Fibroblast of lung (primary cell): Measurements from ENCODE around the gene NAA25. TPM values are rescaled to one million over a fixed set of nuclear protein-coding genes. Genes with fewer than 3 reads are reported as not detected.

Experiments used
- DNase-seq, 2 donors: peaks; one replicate each; pipeline versions ENCODE4 v3.0.0 to v3.0.0-alpha.2; 2010; ENCODE audit warnings: low read depth in 2 of 2
- H2AFZ ChIP-seq: 2 replicates; pipeline ENCODE4 v1.5.1; 2012; ENCODE audit warnings: low read length, control low read depth, inconsistent platforms
- H3K27ac ChIP-seq: 2 replicates; pipeline ENCODE4 v1.5.1; 2011; ENCODE audit warnings: low read length, control low read depth; ENCODE audit not compliant: insufficient read depth
- H3K27me3 ChIP-seq: 2 replicates; pipeline ENCODE4 v1.5.1; 2011; ENCODE audit warnings: mild to moderate bottlenecking, low read length; ENCODE audit not compliant: control insufficient read depth, insufficient read depth
- H3K36me3 ChIP-seq: 2 replicates; pipeline ENCODE4 v1.5.1; 2011; ENCODE audit warnings: low read length; ENCODE audit not compliant: control insufficient read depth, insufficient read depth
- H3K4me1 ChIP-seq: 2 replicates; pipeline ENCODE4 v1.5.1; 2011; ENCODE audit warnings: low read length; ENCODE audit not compliant: control insufficient read depth, insufficient read depth; ENCODE audit errors: extremely low read depth
- H3K4me2 ChIP-seq: 2 replicates; pipeline ENCODE4 v1.5.1; 2011; ENCODE audit warnings: low read length, control low read depth; ENCODE audit not compliant: insufficient read depth; ENCODE audit errors: extremely low read depth
- H3K4me3 ChIP-seq, 4 experiments: fragments of 200-600 bp in 1 of 4; sonication (generic) in 1 of 4; replicated peaks in 1 of 4; 2 replicates each; pipeline ENCODE4 v1.5.1; 2011 to 2016; ENCODE audit warnings: low read length in 4 of 4, low read depth in 3 of 4, mild to moderate bottlenecking in 3 of 4, control low read depth in 2 of 4, inconsistent platforms in 1 of 4, mixed read lengths in 1 of 4; ENCODE audit not compliant: insufficient read depth in 1 of 4; ENCODE audit errors: control extremely low read depth in 1 of 4
- H3K79me2 ChIP-seq: 2 replicates; pipeline ENCODE4 v1.5.1; 2012; ENCODE audit warnings: mild to moderate bottlenecking, low read length, inconsistent platforms; ENCODE audit not compliant: control insufficient read depth, insufficient read depth
- H3K9ac ChIP-seq: 2 replicates; pipeline ENCODE4 v1.5.1; 2011; ENCODE audit warnings: mild to moderate bottlenecking, low read length, control low read depth; ENCODE audit not compliant: insufficient read depth
- H3K9me3 ChIP-seq: 2 replicates; pipeline ENCODE4 v1.5.1; 2012; ENCODE audit warnings: low read depth, low read length; ENCODE audit not compliant: control insufficient read depth, insufficient read depth
- H4K20me1 ChIP-seq: 2 replicates; pipeline ENCODE4 v1.5.1; 2011; ENCODE audit warnings: low read length; ENCODE audit not compliant: control insufficient read depth, insufficient read depth; ENCODE audit errors: extremely low read depth
- EZH2 ChIP-seq: IDR thresholded peaks from 2 replicates; pipeline ENCODE4 v1.5.1; 2012; ENCODE audit warnings: low read length, control low read depth, mild to moderate bottlenecking; ENCODE audit errors: missing control alignments
- polyA plus RNA-seq, 2 donors: library from polyadenylated mRNA; depleted of rRNA in 1 of 2; stranded (reverse) in 1 of 2; unstranded in 1 of 2; fragments of >200 nt; gene quantifications; 2 replicates each; pipeline ENCODE4 v1.2.1, GENCODE V29; 2011 to 2012; ENCODE audit warnings: missing spikeins in 1 of 2
- total RNA-seq: library from RNA; depleted of rRNA; stranded (reverse); fragments of >200 nt; gene quantifications from 2 replicates; pipeline ENCODE4 v1.2.1, GENCODE V29; 2014
- TF ChIP-seq, protein P1 (sequence below), 2 donors: IDR thresholded peaks in 1 of 2; conservative IDR thresholded peaks in 1 of 2; 1 replicate in 1 of 2; 2 replicates in 1 of 2; pipeline ENCODE4 v1.5.1; 2011 to 2012; ENCODE audit warnings: low read length in 2 of 2, control low read depth in 1 of 2, inconsistent platforms in 1 of 2, low read depth in 1 of 2, mild to moderate bottlenecking in 1 of 2

The NAA25 gene
- total and polyA plus RNA-seq, 2 donors (not counting 1 experiment from before 2014, with no cell fraction given): 18.8 to 19.4 TPM

DNA sequence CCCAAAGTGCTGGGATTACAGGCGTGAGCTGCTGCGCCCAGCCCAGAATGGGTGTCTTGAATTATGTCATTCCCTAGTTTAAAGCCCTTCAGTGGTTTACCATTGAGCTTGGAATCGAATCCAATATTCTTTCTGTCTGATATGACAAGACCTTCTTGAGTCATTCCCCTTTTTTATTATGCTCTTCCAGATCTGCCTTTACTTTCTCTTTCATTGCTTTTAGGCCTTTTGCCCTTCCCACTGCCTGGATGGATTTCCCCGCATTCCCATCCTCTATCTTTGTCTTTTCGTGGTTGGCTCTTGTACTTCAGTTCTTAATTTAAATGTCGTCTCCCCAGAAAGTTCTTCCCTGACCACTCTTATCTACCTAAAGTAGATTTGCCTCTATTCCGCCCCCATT, 18.3 kb upstream of the NAA25 start:
- H3K27ac ChIP-seq: peak overlapping the region; percentile 14
- H2AFZ ChIP-seq: no peak overlapping the region
- H3K4me1 ChIP-seq: peaks cover 24% of the 10 kb centered on the region
- no peak for TF ChIP-seq EZH2
- TF ChIP-seq, protein P1, sequence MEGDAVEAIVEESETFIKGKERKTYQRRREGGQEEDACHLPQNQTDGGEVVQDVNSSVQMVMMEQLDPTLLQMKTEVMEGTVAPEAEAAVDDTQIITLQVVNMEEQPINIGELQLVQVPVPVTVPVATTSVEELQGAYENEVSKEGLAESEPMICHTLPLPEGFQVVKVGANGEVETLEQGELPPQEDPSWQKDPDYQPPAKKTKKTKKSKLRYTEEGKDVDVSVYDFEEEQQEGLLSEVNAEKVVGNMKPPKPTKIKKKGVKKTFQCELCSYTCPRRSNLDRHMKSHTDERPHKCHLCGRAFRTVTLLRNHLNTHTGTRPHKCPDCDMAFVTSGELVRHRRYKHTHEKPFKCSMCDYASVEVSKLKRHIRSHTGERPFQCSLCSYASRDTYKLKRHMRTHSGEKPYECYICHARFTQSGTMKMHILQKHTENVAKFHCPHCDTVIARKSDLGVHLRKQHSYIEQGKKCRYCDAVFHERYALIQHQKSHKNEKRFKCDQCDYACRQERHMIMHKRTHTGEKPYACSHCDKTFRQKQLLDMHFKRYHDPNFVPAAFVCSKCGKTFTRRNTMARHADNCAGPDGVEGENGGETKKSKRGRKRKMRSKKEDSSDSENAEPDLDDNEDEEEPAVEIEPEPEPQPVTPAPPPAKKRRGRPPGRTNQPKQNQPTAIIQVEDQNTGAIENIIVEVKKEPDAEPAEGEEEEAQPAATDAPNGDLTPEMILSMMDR (conservative IDR thresholded peaks at IDR 0.05 in 1 of 2, IDR thresholded peaks at IDR 0.05 in 1 of 2; ENCODE audit: low read depth in 1 of 2, low read length in 2 of 2): no peak
- peak; percentile 17 to 40 for DNase-seq
- H3K9me3 ChIP-seq: no peaks in the 10 kb centered on the region
- H3K27me3 ChIP-seq: no peaks in the 10 kb centered on the region
- peak overlapping the region; percentile 100 for H3K4me2 ChIP-seq
- peaks cover 58% of the 10 kb centered on the region for H3K79me2 ChIP-seq
- H3K9ac ChIP-seq: no peak overlapping the region
- peak overlapping the region; percentile 68 to 98 (median 82) for H3K4me3 ChIP-seq
- no peaks in the 10 kb centered on the region for H3K36me3 ChIP-seq
- H4K20me1 ChIP-seq: no peaks in the 10 kb centered on the region

GRCh38 chr12:112126000-112126438, 17.4 kb upstream of the NAA25 start:
- peak overlapping the region; percentile 100 for H3K4me2 ChIP-seq
- no peaks in the 10 kb centered on the region for H3K36me3 ChIP-seq
- H3K4me3 ChIP-seq: peak overlapping the region; percentile 68 to 98 (median 82)
- no peak for DNase-seq
- no peak overlapping the region for H2AFZ ChIP-seq
- no peaks in the 10 kb centered on the region for H4K20me1 ChIP-seq
- peaks cover 26% of the 10 kb centered on the region for H3K4me1 ChIP-seq
- H3K9ac ChIP-seq: peak overlapping the region; percentile 91
- H3K27me3 ChIP-seq: no peaks in the 10 kb centered on the region
- TF ChIP-seq, protein P1 (conservative IDR thresholded peaks at IDR 0.05 in 1 of 2, IDR thresholded peaks at IDR 0.05 in 1 of 2; ENCODE audit: low read depth in 1 of 2, low read length in 2 of 2): no peak
- no peak for TF ChIP-seq EZH2
- peaks cover 51% of the 10 kb centered on the region for H3K79me2 ChIP-seq
- H3K27ac ChIP-seq: peak overlapping the region; percentile 85
- no peaks in the 10 kb centered on the region for H3K9me3 ChIP-seq

GRCh38 chr12:112125250-112125999, 16.8 kb upstream of the NAA25 start, which contains the start of gene TRAFD1:
Gene TRAFD1, plus strand, starts transcription at chr12:112125560. Its CDS starts 4,963 bp downstream, at chr12:112130523.
- Histone ChIP-seq H3K9ac (peak within 1 kb of the TSS; percentile 91), H3K36me3 (no peaks in the 10 kb centered on the region), H3K27ac (peak within 1 kb of the TSS; percentile 85), H4K20me1 (no peaks in the 10 kb centered on the region), H3K4me3 (peak within 1 kb of the TSS; percentile 68 to 98 (median 82)), H3K4me2 (peak within 1 kb of the TSS; percentile 100), H2AFZ (peak within 1 kb of the TSS; percentile 29), H3K27me3 (no peaks in the 10 kb centered on the region), H3K4me1 (peaks cover 26% of the 10 kb centered on the region), H3K79me2 (peaks cover 46% of the 10 kb centered on the region), H3K9me3 (no peaks in the 10 kb centered on the region)
- DNase-seq: peak; percentile 95 to 97
- TF ChIP-seq, protein P1 (conservative IDR thresholded peaks at IDR 0.05 in 1 of 2, IDR thresholded peaks at IDR 0.05 in 1 of 2; ENCODE audit: low read depth in 1 of 2, low read length in 2 of 2): no peak
- TF ChIP-seq EZH2: no peak
